Measurements from ENCODE around the gene LEMD2.

GRCh38 chr6:33797626-33798342, 8.9 kb upstream of the LEMD2 start:
- TF ChIP-seq POLR2AphosphoS5 (IDR thresholded peaks at IDR 0.05; ENCODE audit: borderline replicate concordance, low read depth, low read length) (no peak), EZH2 (IDR thresholded peaks at IDR 0.05) (no peak), FOXP2 (optimal IDR thresholded peaks at IDR 0.05; ENCODE audit: control extremely low read depth, extremely low read length, insufficient read depth) (no peak)

Data from SK-N-MC (cell line).